Hepatocyte (in vitro differentiated cells): ENCODE results near the gene RPL13.

Experiments
- EZH2phosphoT487 ChIP-seq: fragments of 200-600 bp; sonication (generic); IDR thresholded peaks from one replicate; pipeline ENCODE4 v1.6.1; 2018; ENCODE audit warnings: antibody characterized with exemption, mild to moderate bottlenecking, low read depth, moderate library complexity; ENCODE audit not compliant: unreplicated experiment, severe bottlenecking
- TF ChIP-seq, protein P1 (sequence below): fragments of 200-600 bp; sonication (generic); IDR thresholded peaks from 2 replicates; pipeline ENCODE4 v1.5.1; 2016; ENCODE audit warnings: antibody characterized with exemption, mild to moderate bottlenecking; ENCODE audit not compliant: poor library complexity

- TF ChIP-seq, protein P1, sequence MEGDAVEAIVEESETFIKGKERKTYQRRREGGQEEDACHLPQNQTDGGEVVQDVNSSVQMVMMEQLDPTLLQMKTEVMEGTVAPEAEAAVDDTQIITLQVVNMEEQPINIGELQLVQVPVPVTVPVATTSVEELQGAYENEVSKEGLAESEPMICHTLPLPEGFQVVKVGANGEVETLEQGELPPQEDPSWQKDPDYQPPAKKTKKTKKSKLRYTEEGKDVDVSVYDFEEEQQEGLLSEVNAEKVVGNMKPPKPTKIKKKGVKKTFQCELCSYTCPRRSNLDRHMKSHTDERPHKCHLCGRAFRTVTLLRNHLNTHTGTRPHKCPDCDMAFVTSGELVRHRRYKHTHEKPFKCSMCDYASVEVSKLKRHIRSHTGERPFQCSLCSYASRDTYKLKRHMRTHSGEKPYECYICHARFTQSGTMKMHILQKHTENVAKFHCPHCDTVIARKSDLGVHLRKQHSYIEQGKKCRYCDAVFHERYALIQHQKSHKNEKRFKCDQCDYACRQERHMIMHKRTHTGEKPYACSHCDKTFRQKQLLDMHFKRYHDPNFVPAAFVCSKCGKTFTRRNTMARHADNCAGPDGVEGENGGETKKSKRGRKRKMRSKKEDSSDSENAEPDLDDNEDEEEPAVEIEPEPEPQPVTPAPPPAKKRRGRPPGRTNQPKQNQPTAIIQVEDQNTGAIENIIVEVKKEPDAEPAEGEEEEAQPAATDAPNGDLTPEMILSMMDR = no peak
- TF ChIP-seq EZH2phosphoT487 = no peak
Measured at GRCh38 chr16:89602952-89603590, 42.6 kb downstream of the RPL13 start.
